H1 (cell line): ENCODE results near the gene UHRF1. TPM values are rescaled to one million over a fixed set of nuclear protein-coding genes. Genes with fewer than 3 reads are reported as not detected.

Experiments used
- BCL11A ChIP-seq, 2 experiments: IDR thresholded peaks; one replicate each; pipeline ENCODE4 v1.6.1; 2011; ENCODE audit warnings: low read depth in 2 of 2, low read length in 2 of 2, mild to moderate bottlenecking in 2 of 2
- CBX8 ChIP-seq: fragments of 300-800, 300-1000 bp; sonication (generic); IDR thresholded peaks from 2 replicates; pipeline ENCODE4 v1.7.1; 2016; ENCODE audit warnings: low read depth, low read length, borderline replicate concordance
- EP300 ChIP-seq, 2 experiments: IDR thresholded peaks; 1 replicate in 1 of 2; 2 replicates in 1 of 2; pipeline ENCODE4 v1.6.1; 2011 to 2012; ENCODE audit warnings: low read depth in 2 of 2, low read length in 2 of 2, mild to moderate bottlenecking in 2 of 2, borderline replicate concordance in 1 of 2, inconsistent platforms in 1 of 2, moderate library complexity in 1 of 2
- polyA plus RNA-seq, 7 experiments: library from polyadenylated mRNA; depleted of rRNA in 3 of 7; stranded (reverse) in 5 of 7; unstranded in 2 of 7; fragments of >200 nt in 5 of 7; fragments of 200-250 nt in 2 of 7; gene quantifications; 1 replicate in 5 of 7; 2 replicates in 1 of 7; 4 replicates in 1 of 7; pipeline versions ENCODE4 v1.2.1 to v1.2.3, GENCODE V29; 2011 to 2013; ENCODE audit warnings: missing spikeins in 2 of 7, mixed read lengths in 2 of 7
- total RNA-seq: library from RNA; stranded (reverse); fragmentation: NEBNext Ultra II Directional; extraction: Animal tissue kit (Norgen Biotek cat#: 25700); gene quantifications from 2 replicates; pipeline ENCODE4 v1.2.1, GENCODE V29; 2021
- TF ChIP-seq, protein P1 (sequence below): fragments of 300-600 bp; sonication (generic); IDR thresholded peaks from 2 replicates; pipeline ENCODE4 v1.7.1; 2012; ENCODE audit warnings: low read length, moderate library complexity, mild to moderate bottlenecking, inconsistent platforms; ENCODE audit not compliant: insufficient replicate concordance
- TF ChIP-seq, protein P2 (sequence below): IDR thresholded peaks from 2 replicates; pipeline ENCODE4 v1.6.1; 2012; ENCODE audit warnings: low read length, inconsistent platforms
- TF ChIP-seq, protein P3 (sequence below), 3 experiments: IDR thresholded peaks; 1 replicate in 2 of 3; 2 replicates in 1 of 3; pipeline versions ENCODE4 v1.5.1 to v1.6.1; 2011; ENCODE audit warnings: low read length in 3 of 3, mild to moderate bottlenecking in 3 of 3, inconsistent platforms in 2 of 3, low read depth in 1 of 3, moderate library complexity in 1 of 3; ENCODE audit not compliant: insufficient read depth in 1 of 3; ENCODE audit errors: control extremely low read depth in 1 of 3

UHRF1 gene
- total and polyA plus RNA-seq, 2 of the 8 experiments (the other 6 are each of a cell fraction or from before 2014, with no cell fraction given) = 14.7 to 65.8 TPM

DNA sequence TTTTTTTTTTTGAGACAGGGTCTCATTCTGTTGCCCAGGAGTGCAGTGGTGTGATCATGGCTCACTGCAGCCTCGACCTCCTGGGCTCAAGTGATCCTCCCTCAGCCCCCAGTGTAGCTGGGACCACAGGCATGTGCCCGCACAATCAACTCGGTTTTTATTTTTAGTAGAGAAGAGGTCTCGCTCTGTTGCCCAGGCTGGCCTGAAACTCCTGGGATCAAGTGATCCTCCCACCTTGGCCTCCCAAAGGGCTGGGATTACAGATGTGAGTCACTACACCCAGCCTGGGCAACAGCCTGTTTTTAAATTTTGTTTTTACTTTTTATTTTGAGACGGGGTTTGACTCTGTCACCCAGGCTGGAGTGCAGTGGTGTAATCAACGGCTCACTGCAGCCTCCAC is 57.3 kb downstream of the UHRF1 start (continued):
- TF ChIP-seq, protein P1, sequence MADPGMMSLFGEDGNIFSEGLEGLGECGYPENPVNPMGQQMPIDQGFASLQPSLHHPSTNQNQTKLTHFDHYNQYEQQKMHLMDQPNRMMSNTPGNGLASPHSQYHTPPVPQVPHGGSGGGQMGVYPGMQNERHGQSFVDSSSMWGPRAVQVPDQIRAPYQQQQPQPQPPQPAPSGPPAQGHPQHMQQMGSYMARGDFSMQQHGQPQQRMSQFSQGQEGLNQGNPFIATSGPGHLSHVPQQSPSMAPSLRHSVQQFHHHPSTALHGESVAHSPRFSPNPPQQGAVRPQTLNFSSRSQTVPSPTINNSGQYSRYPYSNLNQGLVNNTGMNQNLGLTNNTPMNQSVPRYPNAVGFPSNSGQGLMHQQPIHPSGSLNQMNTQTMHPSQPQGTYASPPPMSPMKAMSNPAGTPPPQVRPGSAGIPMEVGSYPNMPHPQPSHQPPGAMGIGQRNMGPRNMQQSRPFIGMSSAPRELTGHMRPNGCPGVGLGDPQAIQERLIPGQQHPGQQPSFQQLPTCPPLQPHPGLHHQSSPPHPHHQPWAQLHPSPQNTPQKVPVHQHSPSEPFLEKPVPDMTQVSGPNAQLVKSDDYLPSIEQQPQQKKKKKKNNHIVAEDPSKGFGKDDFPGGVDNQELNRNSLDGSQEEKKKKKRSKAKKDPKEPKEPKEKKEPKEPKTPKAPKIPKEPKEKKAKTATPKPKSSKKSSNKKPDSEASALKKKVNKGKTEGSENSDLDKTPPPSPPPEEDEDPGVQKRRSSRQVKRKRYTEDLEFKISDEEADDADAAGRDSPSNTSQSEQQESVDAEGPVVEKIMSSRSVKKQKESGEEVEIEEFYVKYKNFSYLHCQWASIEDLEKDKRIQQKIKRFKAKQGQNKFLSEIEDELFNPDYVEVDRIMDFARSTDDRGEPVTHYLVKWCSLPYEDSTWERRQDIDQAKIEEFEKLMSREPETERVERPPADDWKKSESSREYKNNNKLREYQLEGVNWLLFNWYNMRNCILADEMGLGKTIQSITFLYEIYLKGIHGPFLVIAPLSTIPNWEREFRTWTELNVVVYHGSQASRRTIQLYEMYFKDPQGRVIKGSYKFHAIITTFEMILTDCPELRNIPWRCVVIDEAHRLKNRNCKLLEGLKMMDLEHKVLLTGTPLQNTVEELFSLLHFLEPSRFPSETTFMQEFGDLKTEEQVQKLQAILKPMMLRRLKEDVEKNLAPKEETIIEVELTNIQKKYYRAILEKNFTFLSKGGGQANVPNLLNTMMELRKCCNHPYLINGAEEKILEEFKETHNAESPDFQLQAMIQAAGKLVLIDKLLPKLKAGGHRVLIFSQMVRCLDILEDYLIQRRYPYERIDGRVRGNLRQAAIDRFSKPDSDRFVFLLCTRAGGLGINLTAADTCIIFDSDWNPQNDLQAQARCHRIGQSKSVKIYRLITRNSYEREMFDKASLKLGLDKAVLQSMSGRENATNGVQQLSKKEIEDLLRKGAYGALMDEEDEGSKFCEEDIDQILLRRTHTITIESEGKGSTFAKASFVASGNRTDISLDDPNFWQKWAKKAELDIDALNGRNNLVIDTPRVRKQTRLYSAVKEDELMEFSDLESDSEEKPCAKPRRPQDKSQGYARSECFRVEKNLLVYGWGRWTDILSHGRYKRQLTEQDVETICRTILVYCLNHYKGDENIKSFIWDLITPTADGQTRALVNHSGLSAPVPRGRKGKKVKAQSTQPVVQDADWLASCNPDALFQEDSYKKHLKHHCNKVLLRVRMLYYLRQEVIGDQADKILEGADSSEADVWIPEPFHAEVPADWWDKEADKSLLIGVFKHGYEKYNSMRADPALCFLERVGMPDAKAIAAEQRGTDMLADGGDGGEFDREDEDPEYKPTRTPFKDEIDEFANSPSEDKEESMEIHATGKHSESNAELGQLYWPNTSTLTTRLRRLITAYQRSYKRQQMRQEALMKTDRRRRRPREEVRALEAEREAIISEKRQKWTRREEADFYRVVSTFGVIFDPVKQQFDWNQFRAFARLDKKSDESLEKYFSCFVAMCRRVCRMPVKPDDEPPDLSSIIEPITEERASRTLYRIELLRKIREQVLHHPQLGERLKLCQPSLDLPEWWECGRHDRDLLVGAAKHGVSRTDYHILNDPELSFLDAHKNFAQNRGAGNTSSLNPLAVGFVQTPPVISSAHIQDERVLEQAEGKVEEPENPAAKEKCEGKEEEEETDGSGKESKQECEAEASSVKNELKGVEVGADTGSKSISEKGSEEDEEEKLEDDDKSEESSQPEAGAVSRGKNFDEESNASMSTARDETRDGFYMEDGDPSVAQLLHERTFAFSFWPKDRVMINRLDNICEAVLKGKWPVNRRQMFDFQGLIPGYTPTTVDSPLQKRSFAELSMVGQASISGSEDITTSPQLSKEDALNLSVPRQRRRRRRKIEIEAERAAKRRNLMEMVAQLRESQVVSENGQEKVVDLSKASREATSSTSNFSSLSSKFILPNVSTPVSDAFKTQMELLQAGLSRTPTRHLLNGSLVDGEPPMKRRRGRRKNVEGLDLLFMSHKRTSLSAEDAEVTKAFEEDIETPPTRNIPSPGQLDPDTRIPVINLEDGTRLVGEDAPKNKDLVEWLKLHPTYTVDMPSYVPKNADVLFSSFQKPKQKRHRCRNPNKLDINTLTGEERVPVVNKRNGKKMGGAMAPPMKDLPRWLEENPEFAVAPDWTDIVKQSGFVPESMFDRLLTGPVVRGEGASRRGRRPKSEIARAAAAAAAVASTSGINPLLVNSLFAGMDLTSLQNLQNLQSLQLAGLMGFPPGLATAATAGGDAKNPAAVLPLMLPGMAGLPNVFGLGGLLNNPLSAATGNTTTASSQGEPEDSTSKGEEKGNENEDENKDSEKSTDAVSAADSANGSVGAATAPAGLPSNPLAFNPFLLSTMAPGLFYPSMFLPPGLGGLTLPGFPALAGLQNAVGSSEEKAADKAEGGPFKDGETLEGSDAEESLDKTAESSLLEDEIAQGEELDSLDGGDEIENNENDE = no peak
- TF ChIP-seq CBX8 (no peak), BCL11A (IDR thresholded peaks at IDR 0.05; ENCODE audit: low read depth in 2 of 2, low read length in 2 of 2) (no peak), EP300 (IDR thresholded peaks at IDR 0.05; ENCODE audit: borderline replicate concordance in 1 of 2, low read depth in 2 of 2, low read length in 2 of 2) (no peak)
- TF ChIP-seq, protein P2, sequence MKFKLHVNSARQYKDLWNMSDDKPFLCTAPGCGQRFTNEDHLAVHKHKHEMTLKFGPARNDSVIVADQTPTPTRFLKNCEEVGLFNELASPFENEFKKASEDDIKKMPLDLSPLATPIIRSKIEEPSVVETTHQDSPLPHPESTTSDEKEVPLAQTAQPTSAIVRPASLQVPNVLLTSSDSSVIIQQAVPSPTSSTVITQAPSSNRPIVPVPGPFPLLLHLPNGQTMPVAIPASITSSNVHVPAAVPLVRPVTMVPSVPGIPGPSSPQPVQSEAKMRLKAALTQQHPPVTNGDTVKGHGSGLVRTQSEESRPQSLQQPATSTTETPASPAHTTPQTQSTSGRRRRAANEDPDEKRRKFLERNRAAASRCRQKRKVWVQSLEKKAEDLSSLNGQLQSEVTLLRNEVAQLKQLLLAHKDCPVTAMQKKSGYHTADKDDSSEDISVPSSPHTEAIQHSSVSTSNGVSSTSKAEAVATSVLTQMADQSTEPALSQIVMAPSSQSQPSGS = no peak
- TF ChIP-seq, protein P3, sequence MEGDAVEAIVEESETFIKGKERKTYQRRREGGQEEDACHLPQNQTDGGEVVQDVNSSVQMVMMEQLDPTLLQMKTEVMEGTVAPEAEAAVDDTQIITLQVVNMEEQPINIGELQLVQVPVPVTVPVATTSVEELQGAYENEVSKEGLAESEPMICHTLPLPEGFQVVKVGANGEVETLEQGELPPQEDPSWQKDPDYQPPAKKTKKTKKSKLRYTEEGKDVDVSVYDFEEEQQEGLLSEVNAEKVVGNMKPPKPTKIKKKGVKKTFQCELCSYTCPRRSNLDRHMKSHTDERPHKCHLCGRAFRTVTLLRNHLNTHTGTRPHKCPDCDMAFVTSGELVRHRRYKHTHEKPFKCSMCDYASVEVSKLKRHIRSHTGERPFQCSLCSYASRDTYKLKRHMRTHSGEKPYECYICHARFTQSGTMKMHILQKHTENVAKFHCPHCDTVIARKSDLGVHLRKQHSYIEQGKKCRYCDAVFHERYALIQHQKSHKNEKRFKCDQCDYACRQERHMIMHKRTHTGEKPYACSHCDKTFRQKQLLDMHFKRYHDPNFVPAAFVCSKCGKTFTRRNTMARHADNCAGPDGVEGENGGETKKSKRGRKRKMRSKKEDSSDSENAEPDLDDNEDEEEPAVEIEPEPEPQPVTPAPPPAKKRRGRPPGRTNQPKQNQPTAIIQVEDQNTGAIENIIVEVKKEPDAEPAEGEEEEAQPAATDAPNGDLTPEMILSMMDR (IDR thresholded peaks at IDR 0.05; ENCODE audit: control extremely low read depth in 1 of 3, insufficient read depth in 1 of 3, low read depth in 1 of 3, low read length in 3 of 3) = no peak
